K562 (cell line): ENCODE results near the gene GDNF. TPM values are rescaled to one million over a fixed set of nuclear protein-coding genes. Genes with fewer than 3 reads are reported as not detected.

Experiments
- ATAC-seq: fragments of 200-7000 bp; cut with Tn5 transposase; 3 replicates; pipeline ENCODE4 v1.9.1; 2020; ENCODE audit warnings: moderate library complexity
- BruUV-seq: library from RNA; stranded (reverse); fragments of 400-500 nt; replicated peaks from 2 replicates; lab custom pipeline; 2021; lab: Mats Ljungman, UMichigan
- CTCF ChIA-PET: fragments of 300-600 bp; formaldehyde crosslinking; extraction: SDS; loops from one replicate; lab custom pipeline; 2021; ENCODE audit warnings: low intra/inter-chr PET ratio; lab: Yijun Ruan, JAX
- POLR2A ChIA-PET: fragments of 300-600, 350-650 bp; sonication (Branson Sonifier 250); formaldehyde crosslinking; extraction: SDS; loops from one replicate; lab custom pipeline; 2021; ENCODE audit warnings: antibody characterized with exemption, inconsistent platforms; lab: Yijun Ruan, JAX
- DNase-seq, 4 experiments: peaks; one replicate each; pipeline versions ENCODE4 v3.0.0 to v3.0.0-alpha.2; 2011 to 2018; ENCODE audit warnings: low spot score in 3 of 4, mixed read lengths in 3 of 4; ENCODE audit errors: extremely low read depth in 1 of 4
- FAIRE-seq: peaks from 2 replicates; lab custom pipeline; 2011; peaks lifted over from hg19 to GRCh38; lab: Jason Lieb, UNC
- H2AFZ ChIP-seq: 2 replicates; pipeline ENCODE4 v1.6.0; 2011; ENCODE audit warnings: low read depth, low read length, control low read depth, inconsistent platforms
- H3K27ac ChIP-seq: fragments of 200-600 bp; 3 replicates; pipeline ENCODE4 v1.8.0; 2011; ENCODE audit warnings: low read depth, mild to moderate bottlenecking, control low read depth, inconsistent platforms, low read length, moderate library complexity, mixed read lengths; ENCODE audit errors: extremely low read depth
- H3K27me3 ChIP-seq, 2 experiments: fragments of 300-600 bp in 1 of 2; 2 replicates in 1 of 2; 3 replicates in 1 of 2; pipeline versions ENCODE4 v1.6.0 to v1.8.0; 2011; ENCODE audit warnings: inconsistent platforms in 2 of 2, low read length in 2 of 2, mild to moderate bottlenecking in 1 of 2, mixed read lengths in 1 of 2, moderate library complexity in 1 of 2; ENCODE audit not compliant: control insufficient read depth in 2 of 2, insufficient read depth in 2 of 2
- H3K36me3 ChIP-seq: fragments of 300-600 bp; 3 replicates; pipeline ENCODE4 v1.8.0; 2011; ENCODE audit warnings: mild to moderate bottlenecking, low read length, inconsistent platforms; ENCODE audit not compliant: control insufficient read depth, insufficient read depth
- H3K4me1 ChIP-seq, 2 experiments: fragments of 200-600 bp in 1 of 2; replicated peaks in 1 of 2; 2 replicates in 1 of 2; 3 replicates in 1 of 2; pipeline versions ENCODE4 v1.5.1 to v1.8.0; 2011; ENCODE audit warnings: inconsistent platforms in 2 of 2, low read length in 2 of 2, mild to moderate bottlenecking in 1 of 2, mixed read lengths in 1 of 2, moderate library complexity in 1 of 2; ENCODE audit not compliant: control insufficient read depth in 2 of 2, insufficient read depth in 2 of 2
- H3K4me2 ChIP-seq: 2 replicates; pipeline ENCODE4 v1.6.1; 2011; ENCODE audit warnings: low read length, control low read depth, inconsistent platforms, mixed read lengths; ENCODE audit not compliant: insufficient read depth
- H3K4me3 ChIP-seq: fragments of 200-600 bp; sonication (generic), shearing (Covaris generic); 2 replicates; pipeline ENCODE4 v1.5.1; 2016; ENCODE audit warnings: control low read depth, inconsistent platforms
- H3K79me2 ChIP-seq: fragments of 200-600 bp; 3 replicates; pipeline ENCODE4 v1.8.0; 2011; ENCODE audit warnings: low read length, inconsistent platforms; ENCODE audit not compliant: control insufficient read depth, insufficient read depth
- H3K9ac ChIP-seq, 2 experiments: 2 replicates each; pipeline versions ENCODE4 v1.6.0 to v1.6.1; 2011; ENCODE audit warnings: low read depth in 2 of 2, low read length in 2 of 2, control low read depth in 1 of 2, inconsistent platforms in 1 of 2, mild to moderate bottlenecking in 1 of 2, mixed read lengths in 1 of 2; ENCODE audit not compliant: insufficient read depth in 1 of 2
- H3K9me1 ChIP-seq: one replicate; pipeline ENCODE4 v1.6.0; 2011; ENCODE audit warnings: inconsistent platforms, mild to moderate bottlenecking, low read length, moderate library complexity; ENCODE audit not compliant: control insufficient read depth, insufficient read depth
- H3K9me3 ChIP-seq: replicated peaks from 2 replicates; pipeline ENCODE4 v1.5.1; 2011; ENCODE audit warnings: low read depth, low read length, inconsistent platforms; ENCODE audit not compliant: control insufficient read depth, insufficient read depth
- H4K20me1 ChIP-seq: replicated peaks from 2 replicates; pipeline ENCODE4 v1.6.1; 2011; ENCODE audit warnings: low read length, inconsistent platforms, mixed read lengths; ENCODE audit not compliant: control insufficient read depth, insufficient read depth
- HDAC6 ChIP-seq: IDR thresholded peaks from 2 replicates; pipeline ENCODE4 v1.6.1; 2012; ENCODE audit warnings: low read depth, mild to moderate bottlenecking, control low read depth, inconsistent platforms, low read length, moderate library complexity
- HIVEP1 ChIP-seq: fragments of 250-450 bp; sonication (Bioruptor Pico); IDR thresholded peaks from 2 replicates; pipeline ENCODE4 v1.4.0; 2020; ENCODE audit warnings: mild to moderate bottlenecking
- NFATC3 ChIP-seq: fragments of 450-650 bp; IDR thresholded peaks from 2 replicates; pipeline ENCODE4 v1.6.1; 2017; ENCODE audit warnings: mild to moderate bottlenecking
- SMARCC2 ChIP-seq: fragments of 450-650 bp; IDR thresholded peaks from 2 replicates; pipeline ENCODE4 v1.6.1; 2017; ENCODE audit warnings: antibody characterized with exemption, moderate library complexity, mild to moderate bottlenecking, low read depth
- ZC3H8 ChIP-seq: fragments of 450-650 bp; IDR thresholded peaks from 2 replicates; pipeline ENCODE4 v1.6.1; 2017
- ZNF224 ChIP-seq: sonication (generic); formaldehyde crosslinking; IDR thresholded peaks from 2 replicates; pipeline ENCODE4 v1.8.0; 2022; ENCODE audit warnings: mild to moderate bottlenecking, missing genetic modification reagents
- WGBS: fragments of 100-300 bp; shearing (Covaris generic); methylation state at CpG from one replicate; pipeline ENCODE4 v1.1.6; 2016; ENCODE audit warnings: low coverage, mixed read lengths; ENCODE audit not compliant: insufficient coverage; ENCODE audit errors: missing lambda C conversion rate; 5-methylcytosine and 5-hydroxymethylcytosine counted together
- in situ Hi-C: fragments of 300-500 bp; cut with MboI; formaldehyde crosslinking; loops from 4 replicates; pipeline ENCODE4 v1.15.0; 2018; ENCODE audit warnings: inconsistent platforms, mixed read lengths
- intact Hi-C: fragments of 100-400 bp; cut with micrococcal nuclease; formaldehyde crosslinking; loops from 2 replicates; pipeline ENCODE4 v1.14.2; 2022
- polyA plus RNA-seq, 8 experiments: library from polyadenylated mRNA; depleted of rRNA in 4 of 8; stranded (reverse) in 5 of 8; unstranded in 3 of 8; fragments of >200 nt; fragmentation: Nextera tagmentation in 2 of 8; fragmentation: Illumina TruSeq in 1 of 8; extraction: Ambion mirVana in 2 of 8; extraction: Trizol in 1 of 8; gene quantifications; 2 replicates each; pipeline versions ENCODE4 v1.2.1 to v1.2.3, GENCODE V29; 2011 to 2014; ENCODE audit warnings: inconsistent platforms in 1 of 8, missing spikeins in 1 of 8
- total RNA-seq, 7 experiments: library from RNA; depleted of rRNA in 6 of 7; stranded (reverse); fragments of >200 nt in 6 of 7; fragmentation: Illumina TruSeq in 2 of 7; extraction: Trizol in 2 of 7; gene quantifications; 2 replicates each; pipeline versions ENCODE4 v1.2.1 to v1.2.3, GENCODE V29; 2011 to 2021; ENCODE audit warnings: low replicate concordance in 1 of 7
- TF ChIP-seq, protein P1 (sequence below): fragments of 450-650 bp; IDR thresholded peaks from 2 replicates; pipeline ENCODE4 v1.6.1; 2016; ENCODE audit warnings: borderline replicate concordance
- TF ChIP-seq, protein P2 (sequence below): IDR thresholded peaks from 2 replicates; pipeline ENCODE4 v1.6.1; 2016; ENCODE audit warnings: missing genetic modification characterization, missing compliant biosample characterization
- TF ChIP-seq, protein P3 (sequence below): fragments of 450-650 bp; IDR thresholded peaks from 2 replicates; pipeline ENCODE4 v1.6.1; 2016; ENCODE audit warnings: low read depth, mild to moderate bottlenecking, moderate library complexity
- TF ChIP-seq, protein P4 (sequence below): fragments of 450-650 bp; IDR thresholded peaks from 2 replicates; pipeline ENCODE4 v1.6.1; 2016; ENCODE audit warnings: low read depth

Gene GDNF
- total and polyA plus RNA-seq, 9 of the 15 experiments (the other 6 are each of a cell fraction or from before 2014, with no cell fraction given) = not detected

DNA sequence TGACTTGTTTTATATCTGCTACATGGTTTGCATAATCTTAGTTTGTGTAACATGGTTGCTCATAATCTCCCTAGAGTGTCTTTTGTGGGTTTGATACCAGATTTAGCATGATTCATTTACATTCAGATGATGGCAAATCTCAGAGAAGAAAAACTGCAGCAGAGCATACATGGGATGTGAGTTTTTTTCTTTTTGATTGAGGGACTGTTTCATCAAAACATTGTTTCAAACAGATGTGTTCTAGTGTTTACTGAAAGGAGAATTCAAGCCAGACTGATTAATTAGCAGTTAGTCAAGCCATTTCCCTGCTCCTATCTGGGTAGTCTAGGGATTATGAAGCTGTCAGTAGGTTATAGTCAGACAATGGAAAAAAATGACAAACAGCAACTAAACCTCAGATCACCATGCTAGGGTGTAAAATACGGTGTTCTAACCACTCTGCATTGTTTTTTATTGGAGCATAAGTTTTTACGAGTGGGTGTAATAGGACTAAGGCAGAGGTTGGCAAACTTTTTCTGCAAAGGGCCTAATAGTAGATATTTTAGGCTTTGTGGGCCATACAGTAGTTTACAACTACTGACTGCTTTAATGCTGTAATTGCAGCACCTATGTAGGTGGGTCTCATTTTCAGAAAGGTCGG lies 10.5 kb upstream of the GDNF start:
- WGBS = 0% methylated on average over 3 of the region's 3 CpGs
- no peak overlapping the region for H3K27ac ChIP-seq
- peaks cover 2 to 14% of the 10 kb centered on the region in 2 experiments; a peak in 2 of 5 replicates for H3K27me3 ChIP-seq
- H3K9me1 ChIP-seq = no peaks in the 10 kb centered on the region
- FAIRE-seq (no peak), DNase-seq (no peak), ATAC-seq (no peak)
- no peak overlapping the region for H2AFZ ChIP-seq
- no peak overlapping the region for H3K9ac ChIP-seq
- H3K36me3 ChIP-seq = no peaks in the 10 kb centered on the region
- no peaks in the 10 kb centered on the region for H3K79me2 ChIP-seq
- no peaks in the 10 kb centered on the region for H3K4me1 ChIP-seq
- POLR2A ChIA-PET = no interaction called here
- intact Hi-C loops = no loop called here
- BruUV-seq = no TSS peak
- no peaks in the 10 kb centered on the region for H3K9me3 ChIP-seq
- CTCF ChIA-PET = no interaction called here
- H4K20me1 ChIP-seq = no peaks in the 10 kb centered on the region
- no peak overlapping the region for H3K4me3 ChIP-seq
- in situ Hi-C loops = no loop called here
- H3K4me2 ChIP-seq = no peak overlapping the region
- TF ChIP-seq SMARCC2 (no peak), HIVEP1 (CRISPR knock-in tag) (no peak), ZC3H8 (no peak), NFATC3 (no peak), HDAC6 (no peak), ZNF224 (CRISPR knock-in tag) (no peak)
- TF ChIP-seq, protein P1, sequence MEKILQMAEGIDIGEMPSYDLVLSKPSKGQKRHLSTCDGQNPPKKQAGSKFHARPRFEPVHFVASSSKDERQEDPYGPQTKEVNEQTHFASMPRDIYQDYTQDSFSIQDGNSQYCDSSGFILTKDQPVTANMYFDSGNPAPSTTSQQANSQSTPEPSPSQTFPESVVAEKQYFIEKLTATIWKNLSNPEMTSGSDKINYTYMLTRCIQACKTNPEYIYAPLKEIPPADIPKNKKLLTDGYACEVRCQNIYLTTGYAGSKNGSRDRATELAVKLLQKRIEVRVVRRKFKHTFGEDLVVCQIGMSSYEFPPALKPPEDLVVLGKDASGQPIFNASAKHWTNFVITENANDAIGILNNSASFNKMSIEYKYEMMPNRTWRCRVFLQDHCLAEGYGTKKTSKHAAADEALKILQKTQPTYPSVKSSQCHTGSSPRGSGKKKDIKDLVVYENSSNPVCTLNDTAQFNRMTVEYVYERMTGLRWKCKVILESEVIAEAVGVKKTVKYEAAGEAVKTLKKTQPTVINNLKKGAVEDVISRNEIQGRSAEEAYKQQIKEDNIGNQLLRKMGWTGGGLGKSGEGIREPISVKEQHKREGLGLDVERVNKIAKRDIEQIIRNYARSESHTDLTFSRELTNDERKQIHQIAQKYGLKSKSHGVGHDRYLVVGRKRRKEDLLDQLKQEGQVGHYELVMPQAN = no peak
- TF ChIP-seq, protein P2, sequence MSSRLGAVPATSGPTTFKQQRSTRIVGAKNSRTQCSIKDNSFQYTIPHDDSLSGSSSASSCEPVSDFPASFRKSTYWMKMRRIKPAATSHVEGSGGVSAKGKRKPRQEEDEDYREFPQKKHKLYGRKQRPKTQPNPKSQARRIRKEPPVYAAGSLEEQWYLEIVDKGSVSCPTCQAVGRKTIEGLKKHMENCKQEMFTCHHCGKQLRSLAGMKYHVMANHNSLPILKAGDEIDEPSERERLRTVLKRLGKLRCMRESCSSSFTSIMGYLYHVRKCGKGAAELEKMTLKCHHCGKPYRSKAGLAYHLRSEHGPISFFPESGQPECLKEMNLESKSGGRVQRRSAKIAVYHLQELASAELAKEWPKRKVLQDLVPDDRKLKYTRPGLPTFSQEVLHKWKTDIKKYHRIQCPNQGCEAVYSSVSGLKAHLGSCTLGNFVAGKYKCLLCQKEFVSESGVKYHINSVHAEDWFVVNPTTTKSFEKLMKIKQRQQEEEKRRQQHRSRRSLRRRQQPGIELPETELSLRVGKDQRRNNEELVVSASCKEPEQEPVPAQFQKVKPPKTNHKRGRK (tag) = no peak
- TF ChIP-seq, protein P3, sequence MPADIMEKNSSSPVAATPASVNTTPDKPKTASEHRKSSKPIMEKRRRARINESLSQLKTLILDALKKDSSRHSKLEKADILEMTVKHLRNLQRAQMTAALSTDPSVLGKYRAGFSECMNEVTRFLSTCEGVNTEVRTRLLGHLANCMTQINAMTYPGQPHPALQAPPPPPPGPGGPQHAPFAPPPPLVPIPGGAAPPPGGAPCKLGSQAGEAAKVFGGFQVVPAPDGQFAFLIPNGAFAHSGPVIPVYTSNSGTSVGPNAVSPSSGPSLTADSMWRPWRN = no peak
- TF ChIP-seq, protein P4, sequence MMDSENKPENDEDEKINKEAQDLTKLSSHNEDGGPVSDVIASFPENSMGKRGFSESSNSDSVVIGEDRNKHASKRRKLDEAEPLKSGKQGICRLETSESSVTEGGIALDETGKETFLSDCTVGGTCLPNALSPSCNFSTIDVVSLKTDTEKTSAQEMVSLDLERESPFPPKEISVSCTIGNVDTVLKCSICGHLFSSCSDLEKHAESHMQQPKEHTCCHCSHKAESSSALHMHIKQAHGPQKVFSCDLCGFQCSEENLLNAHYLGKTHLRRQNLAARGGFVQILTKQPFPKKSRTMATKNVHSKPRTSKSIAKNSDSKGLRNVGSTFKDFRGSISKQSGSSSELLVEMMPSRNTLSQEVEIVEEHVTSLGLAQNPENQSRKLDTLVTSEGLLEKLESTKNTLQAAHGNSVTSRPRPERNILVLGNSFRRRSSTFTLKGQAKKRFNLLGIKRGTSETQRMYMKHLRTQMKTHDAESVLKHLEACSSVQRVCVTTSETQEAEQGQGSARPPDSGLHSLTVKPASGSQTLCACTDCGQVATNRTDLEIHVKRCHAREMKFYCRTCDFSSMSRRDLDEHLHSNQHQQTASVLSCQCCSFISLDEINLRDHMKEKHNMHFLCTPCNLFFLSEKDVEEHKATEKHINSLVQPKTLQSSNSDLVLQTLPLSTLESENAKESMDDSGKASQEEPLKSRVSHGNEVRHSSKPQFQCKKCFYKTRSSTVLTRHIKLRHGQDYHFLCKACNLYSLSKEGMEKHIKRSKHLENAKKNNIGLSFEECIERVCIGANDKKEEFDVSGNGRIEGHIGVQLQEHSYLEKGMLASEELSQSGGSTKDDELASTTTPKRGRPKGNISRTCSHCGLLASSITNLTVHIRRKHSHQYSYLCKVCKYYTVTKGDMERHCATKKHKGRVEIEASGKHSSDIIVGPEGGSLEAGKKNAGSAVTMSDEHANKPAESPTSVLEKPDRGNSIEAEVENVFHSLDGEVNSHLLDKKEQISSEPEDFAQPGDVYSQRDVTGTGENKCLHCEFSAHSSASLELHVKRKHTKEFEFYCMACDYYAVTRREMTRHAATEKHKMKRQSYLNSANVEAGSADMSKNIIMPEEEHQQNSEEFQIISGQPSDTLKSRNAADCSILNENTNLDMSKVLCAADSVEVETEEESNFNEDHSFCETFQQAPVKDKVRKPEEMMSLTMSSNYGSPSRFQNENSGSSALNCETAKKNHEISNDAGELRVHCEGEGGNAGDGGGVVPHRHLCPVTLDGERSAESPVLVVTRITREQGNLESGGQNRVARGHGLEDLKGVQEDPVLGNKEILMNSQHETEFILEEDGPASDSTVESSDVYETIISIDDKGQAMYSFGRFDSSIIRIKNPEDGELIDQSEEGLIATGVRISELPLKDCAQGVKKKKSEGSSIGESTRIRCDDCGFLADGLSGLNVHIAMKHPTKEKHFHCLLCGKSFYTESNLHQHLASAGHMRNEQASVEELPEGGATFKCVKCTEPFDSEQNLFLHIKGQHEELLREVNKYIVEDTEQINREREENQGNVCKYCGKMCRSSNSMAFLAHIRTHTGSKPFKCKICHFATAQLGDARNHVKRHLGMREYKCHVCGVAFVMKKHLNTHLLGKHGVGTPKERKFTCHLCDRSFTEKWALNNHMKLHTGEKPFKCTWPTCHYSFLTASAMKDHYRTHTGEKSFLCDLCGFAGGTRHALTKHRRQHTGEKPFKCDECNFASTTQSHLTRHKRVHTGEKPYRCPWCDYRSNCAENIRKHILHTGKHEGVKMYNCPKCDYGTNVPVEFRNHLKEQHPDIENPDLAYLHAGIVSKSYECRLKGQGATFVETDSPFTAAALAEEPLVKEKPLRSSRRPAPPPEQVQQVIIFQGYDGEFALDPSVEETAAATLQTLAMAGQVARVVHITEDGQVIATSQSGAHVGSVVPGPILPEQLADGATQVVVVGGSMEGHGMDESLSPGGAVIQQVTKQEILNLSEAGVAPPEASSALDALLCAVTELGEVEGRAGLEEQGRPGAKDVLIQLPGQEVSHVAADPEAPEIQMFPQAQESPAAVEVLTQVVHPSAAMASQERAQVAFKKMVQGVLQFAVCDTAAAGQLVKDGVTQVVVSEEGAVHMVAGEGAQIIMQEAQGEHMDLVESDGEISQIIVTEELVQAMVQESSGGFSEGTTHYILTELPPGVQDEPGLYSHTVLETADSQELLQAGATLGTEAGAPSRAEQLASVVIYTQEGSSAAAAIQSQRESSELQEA = no peak
